HepG2 (cell line): ENCODE measurements around the gene INAFM1. TPM values are rescaled to one million over a fixed set of nuclear protein-coding genes. Genes with fewer than 3 reads are reported as not detected.

Experiments
- ADNP ChIP-seq: sonication (generic); formaldehyde crosslinking; IDR thresholded peaks from 2 replicates; pipeline ENCODE4 v1.4.0; 2020; ENCODE audit warnings: missing genetic modification reagents
- AGO2 ChIP-seq: fragments of 200-400 bp; formaldehyde crosslinking; optimal IDR thresholded peaks from 2 replicates; pipeline ENCODE3; 2017; ENCODE audit warnings: mild to moderate bottlenecking, low read depth, low read length, moderate library complexity
- BRCA1 ChIP-seq: sonication (generic); formaldehyde crosslinking; IDR thresholded peaks from 2 replicates; pipeline ENCODE4 v1.4.0; 2020; ENCODE audit warnings: missing genetic modification reagents
- CSRNP2 ChIP-seq: sonication (generic); formaldehyde crosslinking; conservative IDR thresholded peaks from 2 replicates; pipeline ENCODE4 v1.8.0; 2022; ENCODE audit warnings: low read depth, missing genetic modification reagents
- DR1 ChIP-seq: sonication (generic); formaldehyde crosslinking; IDR thresholded peaks from 2 replicates; pipeline ENCODE4 v1.8.0; 2021; ENCODE audit warnings: mild to moderate bottlenecking, missing genetic modification reagents, inconsistent platforms
- MLX ChIP-seq: IDR thresholded peaks from 2 replicates; pipeline ENCODE4 v1.6.1; 2016
- MTF2 ChIP-seq: sonication (generic); formaldehyde crosslinking; IDR thresholded peaks from 2 replicates; pipeline ENCODE4 v1.5.0; 2020; ENCODE audit warnings: missing genetic modification reagents, borderline replicate concordance
- NCOR1 ChIP-seq: fragments of 200-600 bp; sonication (generic); IDR thresholded peaks from 2 replicates; pipeline ENCODE4 v1.7.0; 2017; ENCODE audit warnings: antibody characterized with exemption, low read length, borderline replicate concordance
- SALL2 ChIP-seq: sonication (generic); formaldehyde crosslinking; IDR thresholded peaks from 2 replicates; pipeline ENCODE4 v1.8.1; 2023; ENCODE audit warnings: mild to moderate bottlenecking, missing genetic modification reagents, inconsistent platforms
- SYNCRIP ChIP-seq: fragments of 200-400 bp; formaldehyde crosslinking; IDR thresholded peaks from 2 replicates; pipeline ENCODE4 v1.6.1; 2018; ENCODE audit warnings: mild to moderate bottlenecking, low read depth, low read length; ENCODE audit not compliant: insufficient read depth
- TOE1 ChIP-seq: sonication (generic); formaldehyde crosslinking; IDR thresholded peaks from 2 replicates; pipeline ENCODE4 v1.4.0; 2020; ENCODE audit warnings: mild to moderate bottlenecking, missing genetic modification reagents
- ZBTB37 ChIP-seq: sonication (generic); formaldehyde crosslinking; IDR thresholded peaks from 2 replicates; pipeline ENCODE4 v1.4.0; 2020; ENCODE audit warnings: mild to moderate bottlenecking, missing genetic modification reagents
- ZKSCAN5 ChIP-seq: sonication (generic); formaldehyde crosslinking; IDR thresholded peaks from 2 replicates; pipeline ENCODE4 v1.5.1; 2020; ENCODE audit warnings: mild to moderate bottlenecking, missing genetic modification reagents
- ZNF446 ChIP-seq: sonication (generic); formaldehyde crosslinking; IDR thresholded peaks from 2 replicates; pipeline ENCODE4 v1.5.0; 2020; ENCODE audit warnings: mild to moderate bottlenecking, missing genetic modification reagents
- ZNF484 ChIP-seq: sonication (generic); formaldehyde crosslinking; IDR thresholded peaks from 2 replicates; pipeline ENCODE4 v1.5.1; 2020; ENCODE audit warnings: mild to moderate bottlenecking, low read depth, missing genetic modification reagents, borderline replicate concordance
- ZNF547 ChIP-seq: sonication (generic); formaldehyde crosslinking; IDR thresholded peaks from 2 replicates; pipeline ENCODE4 v1.5.1; 2020; ENCODE audit warnings: mild to moderate bottlenecking, missing genetic modification reagents
- ZNF550 ChIP-seq: sonication (generic); formaldehyde crosslinking; IDR thresholded peaks from 2 replicates; pipeline ENCODE4 v1.4.0; 2020; ENCODE audit warnings: mild to moderate bottlenecking, missing genetic modification reagents, borderline replicate concordance
- ZNF607 ChIP-seq: sonication (generic); formaldehyde crosslinking; IDR thresholded peaks from 2 replicates; pipeline ENCODE4 v1.5.1; 2020; ENCODE audit warnings: missing genetic modification reagents, mild to moderate bottlenecking, borderline replicate concordance
- ZNF615 ChIP-seq: sonication (generic); formaldehyde crosslinking; IDR thresholded peaks from 2 replicates; pipeline ENCODE4 v1.5.0; 2020; ENCODE audit warnings: mild to moderate bottlenecking, missing genetic modification reagents, borderline replicate concordance
- ZNF749 ChIP-seq: sonication (generic); formaldehyde crosslinking; IDR thresholded peaks from 2 replicates; pipeline ENCODE4 v1.8.0; 2022; ENCODE audit warnings: mild to moderate bottlenecking, missing genetic modification reagents, moderate library complexity, borderline replicate concordance
- polyA plus RNA-seq, 8 experiments: library from polyadenylated mRNA; depleted of rRNA in 3 of 8; stranded (reverse) in 7 of 8; unstranded in 1 of 8; fragments of >200 nt; fragmentation: Illumina TruSeq in 4 of 8; extraction: Trizol in 4 of 8; gene quantifications; 2 replicates each; pipeline versions ENCODE4 v1.2.1 to v1.2.3, GENCODE V29; 2011 to 2016; ENCODE audit warnings: low read depth in 4 of 8, missing spikeins in 1 of 8, mixed read lengths in 1 of 8; ENCODE audit not compliant: insufficient read depth in 1 of 8
- total RNA-seq, 5 experiments: library from RNA; depleted of rRNA; stranded (reverse); fragments of >200 nt; fragmentation: Illumina TruSeq; extraction: Trizol; gene quantifications; 2 replicates each; pipeline ENCODE4 v1.2.3, GENCODE V29; 2016; ENCODE audit warnings: low read depth in 1 of 5
- TF ChIP-seq, protein P1 (sequence below): sonication (generic); formaldehyde crosslinking; conservative IDR thresholded peaks from 2 replicates; pipeline ENCODE4 v1.8.0; 2022; ENCODE audit warnings: missing genetic modification reagents
- TF ChIP-seq, protein P2 (sequence below): sonication (generic); formaldehyde crosslinking; conservative IDR thresholded peaks from 2 replicates; pipeline ENCODE4 v1.4.0; 2020; ENCODE audit warnings: missing genetic modification reagents

Gene INAFM1
- total and polyA plus RNA-seq, 2 of the 13 experiments (the other 11 are each of a cell fraction or from before 2014, with no cell fraction given), result 0.88 to 1.9 TPM

GRCh38 chr19:47231215-47232054, 43.2 kb upstream of the INAFM1 start (continued):
- TF ChIP-seq ZNF607 (CRISPR knock-in tag) (peak; percentile 90), ZNF749 (CRISPR knock-in tag) (peak; percentile 83; the same call in 1 of the 2 replicates), MTF2 (CRISPR knock-in tag) (0 out of 2 replicates have a peak, but pooled peaks have one; percentile 33), BRCA1 (CRISPR knock-in tag) (no peak), ZNF484 (CRISPR knock-in tag) (no peak), ADNP (CRISPR knock-in tag) (peak; percentile 83), ZNF547 (CRISPR knock-in tag) (peak; percentile 68; the same call in 1 of the 2 replicates), SYNCRIP (no peak), ZNF615 (CRISPR knock-in tag) (no peak), DR1 (CRISPR knock-in tag) (peak; percentile 83), TOE1 (CRISPR knock-in tag) (no peak), ZBTB37 (CRISPR knock-in tag) (no peak), ZNF550 (CRISPR knock-in tag) (no peak), NCOR1 (peak; percentile 50; the same call in 1 of the 2 replicates), SALL2 (CRISPR knock-in tag) (no peak), ZNF446 (CRISPR knock-in tag) (0 out of 2 replicates have a peak, but pooled peaks have one; percentile 58), AGO2 (peak; percentile 61), ZKSCAN5 (CRISPR knock-in tag) (no peak), CSRNP2 (no peak), MLX (peak; percentile 56; the same call in 1 of the 2 replicates)
- TF ChIP-seq, protein P1, sequence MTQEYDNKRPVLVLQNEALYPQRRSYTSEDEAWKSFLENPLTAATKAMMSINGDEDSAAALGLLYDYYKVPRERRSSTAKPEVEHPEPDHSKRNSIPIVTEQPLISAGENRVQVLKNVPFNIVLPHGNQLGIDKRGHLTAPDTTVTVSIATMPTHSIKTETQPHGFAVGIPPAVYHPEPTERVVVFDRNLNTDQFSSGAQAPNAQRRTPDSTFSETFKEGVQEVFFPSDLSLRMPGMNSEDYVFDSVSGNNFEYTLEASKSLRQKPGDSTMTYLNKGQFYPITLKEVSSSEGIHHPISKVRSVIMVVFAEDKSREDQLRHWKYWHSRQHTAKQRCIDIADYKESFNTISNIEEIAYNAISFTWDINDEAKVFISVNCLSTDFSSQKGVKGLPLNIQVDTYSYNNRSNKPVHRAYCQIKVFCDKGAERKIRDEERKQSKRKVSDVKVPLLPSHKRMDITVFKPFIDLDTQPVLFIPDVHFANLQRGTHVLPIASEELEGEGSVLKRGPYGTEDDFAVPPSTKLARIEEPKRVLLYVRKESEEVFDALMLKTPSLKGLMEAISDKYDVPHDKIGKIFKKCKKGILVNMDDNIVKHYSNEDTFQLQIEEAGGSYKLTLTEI, result no peak
- TF ChIP-seq, protein P2, sequence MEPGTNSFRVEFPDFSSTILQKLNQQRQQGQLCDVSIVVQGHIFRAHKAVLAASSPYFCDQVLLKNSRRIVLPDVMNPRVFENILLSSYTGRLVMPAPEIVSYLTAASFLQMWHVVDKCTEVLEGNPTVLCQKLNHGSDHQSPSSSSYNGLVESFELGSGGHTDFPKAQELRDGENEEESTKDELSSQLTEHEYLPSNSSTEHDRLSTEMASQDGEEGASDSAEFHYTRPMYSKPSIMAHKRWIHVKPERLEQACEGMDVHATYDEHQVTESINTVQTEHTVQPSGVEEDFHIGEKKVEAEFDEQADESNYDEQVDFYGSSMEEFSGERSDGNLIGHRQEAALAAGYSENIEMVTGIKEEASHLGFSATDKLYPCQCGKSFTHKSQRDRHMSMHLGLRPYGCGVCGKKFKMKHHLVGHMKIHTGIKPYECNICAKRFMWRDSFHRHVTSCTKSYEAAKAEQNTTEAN (CRISPR knock-in tag), result peak; percentile 99
